T-helper 17 cell (primary cell): ENCODE measurements around the gene RPL19. TPM values are rescaled to one million over a fixed set of nuclear protein-coding genes. Genes with fewer than 3 reads are reported as not detected.
A peak's percentile ranks its signal among the peaks of the same experiment; 100 is the strongest.

Experiments
- ATAC-seq: fragments of 150-1000 bp; cut with Tn5 transposase; 2 replicates; pipeline ENCODE4 v1.10.0; 2021; ENCODE audit warnings: mild to moderate bottlenecking, moderate library complexity
- DNase-seq, 3 donors: peaks; one replicate each; pipeline versions ENCODE4 v3.0.0 to v3.0.0-alpha.2; 2020 to 2021
- H3K9me3 ChIP-seq: one replicate; pipeline ENCODE4 v1.7.0; 2013; ENCODE audit warnings: low read length, mild to moderate bottlenecking; ENCODE audit not compliant: control insufficient read depth, poor library complexity, severe bottlenecking
- H3K27ac Mint-ChIP-seq: one replicate; pipeline ENCODE4 v1.8.0; 2022; ENCODE audit warnings: mild to moderate bottlenecking, moderate library complexity, mixed read lengths
- H3K27me3 Mint-ChIP-seq: one replicate; pipeline ENCODE4 v1.8.0; 2022; ENCODE audit warnings: mixed read lengths
- H3K36me3 Mint-ChIP-seq: one replicate; pipeline ENCODE4 v1.8.0; 2022; ENCODE audit warnings: low read depth, mixed read lengths
- H3K4me1 Mint-ChIP-seq: one replicate; pipeline ENCODE4 v1.8.0; 2022; ENCODE audit warnings: mild to moderate bottlenecking, mixed read lengths
- H3K4me3 Mint-ChIP-seq: one replicate; pipeline ENCODE4 v1.8.0; 2022; ENCODE audit warnings: mild to moderate bottlenecking, moderate library complexity, mixed read lengths
- total RNA-seq, 4 donors: library from RNA in 2 of 4; stranded (reverse) in 2 of 4; gene quantifications; one replicate each; pipeline ENCODE4 v1.2.3 and lab custom pipeline; 2022 to 2026

RPL19 gene
- total RNA-seq, 2 donors from 2014 or later, result 3,035 to 3,199 TPM

- ATAC-seq, result no peak
These were observed 21.5 kb upstream of the RPL19 start for GRCh38 chr17:39178536-39178935.

GRCh38 chr17:39181303-39181702, 18.8 kb upstream of the RPL19 start:
- Mint-ChIP-seq H3K4me1 (peaks cover 4% of the 10 kb centered on the region), H3K4me3 (no peak overlapping the region), H3K27ac (no peak overlapping the region), H3K36me3 (peaks cover 10% of the 10 kb centered on the region), H3K27me3 (no peaks in the 10 kb centered on the region)
- ATAC-seq (no peak), DNase-seq (no peak)
- H3K9me3 ChIP-seq, result no peaks in the 10 kb centered on the region

More at GRCh38 chr17:39178536-39178935, 21.5 kb upstream of the RPL19 start:
- Mint-ChIP-seq H3K27ac (peak overlapping the region; percentile 65), H3K4me1 (peaks cover 11% of the 10 kb centered on the region), H3K27me3 (no peaks in the 10 kb centered on the region), H3K36me3 (peaks cover 3% of the 10 kb centered on the region), H3K4me3 (no peak overlapping the region)
- H3K9me3 ChIP-seq, result no peaks in the 10 kb centered on the region
- no peak for DNase-seq

GRCh38 chr17:39183045-39183444, 17.0 kb upstream of the RPL19 start:
- DNase-seq (no peak), ATAC-seq (no peak)
- H3K27ac Mint-ChIP-seq, result no peak overlapping the region
- H3K4me3 Mint-ChIP-seq, result no peak overlapping the region
- no peaks in the 10 kb centered on the region for H3K27me3 Mint-ChIP-seq
- peaks cover 8% of the 10 kb centered on the region for H3K36me3 Mint-ChIP-seq
- H3K4me1 Mint-ChIP-seq, result peaks cover 2% of the 10 kb centered on the region
- no peaks in the 10 kb centered on the region for H3K9me3 ChIP-seq

- H3K27ac Mint-ChIP-seq, result no peak overlapping the region
- DNase-seq, result no peak
- H3K9me3 ChIP-seq, result no peaks in the 10 kb centered on the region
- peaks cover 2% of the 10 kb centered on the region for H3K4me1 Mint-ChIP-seq
- H3K4me3 Mint-ChIP-seq, result no peak overlapping the region
- no peak for ATAC-seq
- peaks cover 8% of the 10 kb centered on the region for H3K36me3 Mint-ChIP-seq
- H3K27me3 Mint-ChIP-seq, result no peaks in the 10 kb centered on the region
These were observed 16.4 kb upstream of the RPL19 start for GRCh38 chr17:39183720-39184119.

- Mint-ChIP-seq H3K36me3 (peaks cover 8% of the 10 kb centered on the region), H3K27ac (no peak overlapping the region), H3K4me3 (no peak overlapping the region), H3K27me3 (no peaks in the 10 kb centered on the region), H3K4me1 (peaks cover 2% of the 10 kb centered on the region)
- ATAC-seq, result no peak
- DNase-seq, result no peak
- H3K9me3 ChIP-seq, result no peaks in the 10 kb centered on the region
These were observed 13.5 kb upstream of the RPL19 start for GRCh38 chr17:39186481-39187002.

- Mint-ChIP-seq H3K27me3 (no peaks in the 10 kb centered on the region), H3K4me3 (no peak overlapping the region), H3K36me3 (peaks cover 9% of the 10 kb centered on the region), H3K4me1 (peaks cover 3% of the 10 kb centered on the region), H3K27ac (no peak overlapping the region)
- DNase-seq (no peak), ATAC-seq (no peak)
- no peaks in the 10 kb centered on the region for H3K9me3 ChIP-seq
These were observed 12.8 kb upstream of the RPL19 start for GRCh38 chr17:39187152-39187830.

- Mint-ChIP-seq H3K27me3 (no peaks in the 10 kb centered on the region), H3K4me1 (peaks cover 22% of the 10 kb centered on the region), H3K4me3 (no peak overlapping the region), H3K36me3 (peaks cover 3% of the 10 kb centered on the region), H3K27ac (peak overlapping the region; percentile 78)
- DNase-seq, result no peak
- no peak for ATAC-seq
- H3K9me3 ChIP-seq, result no peaks in the 10 kb centered on the region
These were observed 8.2 kb upstream of the RPL19 start for GRCh38 chr17:39191750-39192510.

GRCh38 chr17:39192901-39193300, 7.2 kb upstream of the RPL19 start:
- H3K27ac Mint-ChIP-seq, result peak overlapping the region; percentile 78

GRCh38 chr17:39193346-39193745, 6.7 kb upstream of the RPL19 start:
- no peaks in the 10 kb centered on the region for H3K9me3 ChIP-seq
- DNase-seq (no peak), ATAC-seq (no peak)
- no peak overlapping the region for H3K4me3 Mint-ChIP-seq
- peaks cover 3% of the 10 kb centered on the region for H3K36me3 Mint-ChIP-seq
- peaks cover 25% of the 10 kb centered on the region for H3K4me1 Mint-ChIP-seq
- no peaks in the 10 kb centered on the region for H3K27me3 Mint-ChIP-seq
- H3K27ac Mint-ChIP-seq, result peak overlapping the region; percentile 89

More at GRCh38 chr17:39192901-39193300, 7.2 kb upstream of the RPL19 start:
- Mint-ChIP-seq H3K4me1 (peaks cover 22% of the 10 kb centered on the region), H3K36me3 (peaks cover 3% of the 10 kb centered on the region), H3K4me3 (no peak overlapping the region), H3K27me3 (no peaks in the 10 kb centered on the region)
- no peaks in the 10 kb centered on the region for H3K9me3 ChIP-seq
- ATAC-seq (no peak), DNase-seq (no peak)

GRCh38 chr17:39194089-39194984, 5.7 kb upstream of the RPL19 start:
- no peaks in the 10 kb centered on the region for H3K27me3 Mint-ChIP-seq
- peak overlapping the region; percentile 52 for H3K4me3 Mint-ChIP-seq
- peaks cover 3% of the 10 kb centered on the region for H3K36me3 Mint-ChIP-seq
- DNase-seq (no peak), ATAC-seq (no peak)
- peak overlapping the region; percentile 89 for H3K27ac Mint-ChIP-seq
- H3K4me1 Mint-ChIP-seq, result peaks cover 29% of the 10 kb centered on the region
- no peaks in the 10 kb centered on the region for H3K9me3 ChIP-seq

- peaks cover 35% of the 10 kb centered on the region for H3K4me1 Mint-ChIP-seq
- H3K27ac Mint-ChIP-seq, result peak overlapping the region; percentile 89
- no peak for DNase-seq
- H3K27me3 Mint-ChIP-seq, result no peaks in the 10 kb centered on the region
- peak overlapping the region; percentile 98 for H3K4me3 Mint-ChIP-seq
- ATAC-seq, result no peak
- H3K36me3 Mint-ChIP-seq, result peaks cover 3% of the 10 kb centered on the region
- H3K9me3 ChIP-seq, result no peaks in the 10 kb centered on the region
These were observed 5.0 kb upstream of the RPL19 start for GRCh38 chr17:39194985-39195524.

- peak overlapping the region; percentile 89 for H3K27ac Mint-ChIP-seq
- no peak for DNase-seq
- H3K9me3 ChIP-seq, result no peaks in the 10 kb centered on the region
- ATAC-seq, result peak; percentile 8
- H3K4me3 Mint-ChIP-seq, result peak overlapping the region; percentile 98
- H3K36me3 Mint-ChIP-seq, result peaks cover 5% of the 10 kb centered on the region
- H3K27me3 Mint-ChIP-seq, result no peaks in the 10 kb centered on the region
- H3K4me1 Mint-ChIP-seq, result peaks cover 39% of the 10 kb centered on the region
These were observed 4.4 kb upstream of the RPL19 start for GRCh38 chr17:39195568-39196160.
